ENCODE data around the gene DUSP1. TPM values are rescaled to one million over a fixed set of nuclear protein-coding genes. Genes with fewer than 3 reads are reported as not detected.

The DUSP1 gene
- total RNA-seq, 1 donor from 2014 or later = 91.7 TPM

DNA sequence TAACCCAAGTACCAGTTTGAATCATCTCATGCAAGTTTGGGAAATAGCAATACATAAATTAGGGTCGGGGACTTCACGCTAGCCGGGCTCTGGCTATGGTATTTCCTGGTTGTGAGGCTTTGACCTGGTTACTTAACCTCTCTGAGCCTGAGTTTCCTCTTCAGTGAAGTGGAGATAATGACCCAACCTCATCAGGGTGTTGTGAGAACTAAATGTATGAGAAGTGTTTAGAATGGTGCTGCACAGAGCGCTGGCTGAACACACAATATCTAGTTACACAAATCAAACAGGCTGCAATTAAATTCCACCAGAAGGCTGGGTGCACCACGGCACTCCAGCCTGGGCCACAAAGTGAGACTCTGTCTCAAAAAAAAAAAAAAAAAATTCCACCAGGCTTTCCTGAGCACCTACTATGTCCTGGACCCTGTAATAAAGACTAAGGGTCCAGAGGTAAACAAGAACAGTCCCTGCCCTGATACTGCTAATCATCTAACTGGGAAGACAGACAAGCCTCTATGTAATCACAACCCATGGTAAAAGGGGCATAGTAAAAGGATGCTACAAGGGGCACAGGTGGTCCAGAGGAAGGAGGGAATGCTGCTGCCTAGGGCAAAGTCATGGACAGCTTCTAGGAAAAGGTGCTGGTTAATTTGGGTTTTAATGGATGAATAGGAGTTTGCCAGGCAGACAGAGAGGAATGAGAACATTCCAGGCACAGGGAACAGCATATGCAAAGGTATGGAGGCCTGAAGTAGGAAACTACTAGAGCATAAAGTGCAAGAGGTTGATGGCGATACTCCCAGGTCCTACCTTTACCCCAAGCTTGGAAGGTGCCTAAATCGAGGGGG is 27.7 kb downstream of the DUSP1 start:
- TF ChIP-seq, protein P1, sequence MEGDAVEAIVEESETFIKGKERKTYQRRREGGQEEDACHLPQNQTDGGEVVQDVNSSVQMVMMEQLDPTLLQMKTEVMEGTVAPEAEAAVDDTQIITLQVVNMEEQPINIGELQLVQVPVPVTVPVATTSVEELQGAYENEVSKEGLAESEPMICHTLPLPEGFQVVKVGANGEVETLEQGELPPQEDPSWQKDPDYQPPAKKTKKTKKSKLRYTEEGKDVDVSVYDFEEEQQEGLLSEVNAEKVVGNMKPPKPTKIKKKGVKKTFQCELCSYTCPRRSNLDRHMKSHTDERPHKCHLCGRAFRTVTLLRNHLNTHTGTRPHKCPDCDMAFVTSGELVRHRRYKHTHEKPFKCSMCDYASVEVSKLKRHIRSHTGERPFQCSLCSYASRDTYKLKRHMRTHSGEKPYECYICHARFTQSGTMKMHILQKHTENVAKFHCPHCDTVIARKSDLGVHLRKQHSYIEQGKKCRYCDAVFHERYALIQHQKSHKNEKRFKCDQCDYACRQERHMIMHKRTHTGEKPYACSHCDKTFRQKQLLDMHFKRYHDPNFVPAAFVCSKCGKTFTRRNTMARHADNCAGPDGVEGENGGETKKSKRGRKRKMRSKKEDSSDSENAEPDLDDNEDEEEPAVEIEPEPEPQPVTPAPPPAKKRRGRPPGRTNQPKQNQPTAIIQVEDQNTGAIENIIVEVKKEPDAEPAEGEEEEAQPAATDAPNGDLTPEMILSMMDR (IDR thresholded peaks at IDR 0.05; ENCODE audit: partially characterized antibody, unreplicated experiment) = no peak

DNA sequence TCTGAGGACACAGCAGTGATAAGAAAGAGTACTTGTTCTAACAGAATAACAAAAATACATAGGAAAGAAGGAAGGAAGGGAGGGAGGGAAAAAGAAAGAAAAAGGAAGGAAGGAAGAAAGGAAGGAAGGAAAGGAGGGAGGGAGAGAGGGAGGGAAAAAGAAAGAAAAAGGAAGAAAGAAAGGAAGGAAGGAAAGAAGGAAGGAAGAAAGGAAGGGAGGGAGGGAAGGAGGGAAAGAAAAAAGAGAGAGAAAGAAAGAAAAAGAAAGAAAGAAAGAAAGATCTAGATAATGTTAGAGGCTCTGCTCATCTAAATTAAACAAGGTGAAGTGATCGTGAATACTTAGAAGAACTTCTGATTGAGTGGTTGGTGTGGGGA is 29.8 kb downstream of the DUSP1 start:
- TF ChIP-seq, protein P1 (IDR thresholded peaks at IDR 0.05; ENCODE audit: partially characterized antibody, unreplicated experiment) = no peak
- peaks cover 4% of the 10 kb centered on the region for H3K27me3 Mint-ChIP-seq (ENCODE audit: unreplicated experiment)

More for the DNA sequence above, 27.7 kb downstream of the DUSP1 start:
- Mint-ChIP-seq H3K36me3 (ENCODE audit: unreplicated experiment) (peaks cover 5% of the 10 kb centered on the region), H3K4me1 (ENCODE audit: low read depth, unreplicated experiment) (no peaks in the 10 kb centered on the region), H3K4me3 (ENCODE audit: unreplicated experiment) (no peak overlapping the region), H3K27ac (ENCODE audit: unreplicated experiment) (no peak overlapping the region), H3K9me3 (ENCODE audit: unreplicated experiment) (no peaks in the 10 kb centered on the region), H3K27me3 (ENCODE audit: unreplicated experiment) (peaks cover 4% of the 10 kb centered on the region)
- no peak for DNase-seq

DNA sequence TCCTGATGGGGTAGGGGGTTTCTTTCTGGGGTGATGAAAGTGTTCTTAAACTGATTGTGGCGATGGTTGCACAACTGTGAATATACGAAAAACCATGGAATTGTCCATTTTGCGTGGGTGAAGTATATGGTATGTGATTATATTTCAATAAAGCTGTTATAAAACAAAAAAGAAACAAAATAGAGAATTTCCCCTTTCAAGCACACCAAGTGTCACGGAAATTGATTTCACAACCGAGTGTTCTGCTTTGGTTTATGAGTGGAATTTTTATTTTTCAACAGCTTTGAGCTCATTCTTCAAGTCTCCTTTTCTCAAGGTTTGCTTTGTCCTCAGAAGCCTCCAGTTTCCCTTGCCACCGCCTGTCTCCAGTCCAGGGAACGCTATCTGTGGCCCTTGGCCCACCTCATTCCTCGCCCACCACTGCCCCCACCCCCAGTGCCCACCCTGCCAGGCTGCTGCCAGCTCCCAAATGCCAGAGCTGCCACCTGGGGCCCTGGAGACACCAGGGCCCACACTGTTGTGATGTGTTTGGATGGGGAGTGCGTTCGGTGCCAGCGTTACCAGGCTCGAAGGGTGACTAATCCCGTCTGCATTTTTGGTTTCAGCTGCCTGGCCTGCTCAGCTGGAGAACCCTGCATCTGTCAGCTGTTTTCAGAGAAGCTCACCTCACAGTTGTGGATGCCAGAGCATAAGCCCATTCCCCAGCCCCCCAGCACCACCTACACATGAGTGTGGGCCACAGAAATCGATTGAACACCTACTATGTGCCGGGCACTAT is 30.4 kb downstream of the DUSP1 start:
- Mint-ChIP-seq H3K4me3 (ENCODE audit: unreplicated experiment) (no peak overlapping the region), H3K36me3 (ENCODE audit: unreplicated experiment) (no peaks in the 10 kb centered on the region), H3K9me3 (ENCODE audit: unreplicated experiment) (no peaks in the 10 kb centered on the region), H3K27ac (ENCODE audit: unreplicated experiment) (no peak overlapping the region), H3K4me1 (ENCODE audit: low read depth, unreplicated experiment) (no peaks in the 10 kb centered on the region), H3K27me3 (ENCODE audit: unreplicated experiment) (peaks cover 4% of the 10 kb centered on the region)
- TF ChIP-seq, protein P1 (IDR thresholded peaks at IDR 0.05; ENCODE audit: partially characterized antibody, unreplicated experiment) = no peak
- DNase-seq = no peak

More for the DNA sequence above, 29.8 kb downstream of the DUSP1 start:
- H3K27ac Mint-ChIP-seq (ENCODE audit: unreplicated experiment) = no peak overlapping the region
- no peaks in the 10 kb centered on the region for H3K36me3 Mint-ChIP-seq (ENCODE audit: unreplicated experiment)
- DNase-seq = no peak
- no peak overlapping the region for H3K4me3 Mint-ChIP-seq (ENCODE audit: unreplicated experiment)
- H3K9me3 Mint-ChIP-seq (ENCODE audit: unreplicated experiment) = no peaks in the 10 kb centered on the region
- H3K4me1 Mint-ChIP-seq (ENCODE audit: low read depth, unreplicated experiment) = no peaks in the 10 kb centered on the region

DNA sequence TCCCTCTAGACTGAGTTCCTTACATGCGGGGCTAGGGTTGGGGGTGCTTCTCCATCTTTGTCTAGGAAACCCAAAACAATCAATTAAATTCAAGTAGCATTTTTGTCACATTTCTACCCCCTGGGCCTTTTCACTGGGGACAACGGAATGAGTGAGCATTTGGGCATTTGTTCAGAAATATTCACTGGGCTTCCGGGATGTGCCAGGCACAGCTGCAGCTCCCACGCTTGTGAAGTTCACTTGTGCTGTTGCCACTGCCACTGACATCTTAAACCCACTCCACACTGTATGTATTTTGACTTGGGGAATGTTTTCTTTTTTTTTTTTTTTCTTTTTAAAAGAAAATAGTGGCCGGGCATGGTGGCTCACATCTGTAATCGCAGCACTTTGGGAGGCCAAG is 31.6 kb downstream of the DUSP1 start:
- Mint-ChIP-seq H3K36me3 (ENCODE audit: unreplicated experiment) (no peaks in the 10 kb centered on the region), H3K27me3 (ENCODE audit: unreplicated experiment) (peaks cover 4% of the 10 kb centered on the region), H3K27ac (ENCODE audit: unreplicated experiment) (no peak overlapping the region), H3K4me3 (ENCODE audit: unreplicated experiment) (no peak overlapping the region), H3K4me1 (ENCODE audit: low read depth, unreplicated experiment) (no peaks in the 10 kb centered on the region), H3K9me3 (ENCODE audit: unreplicated experiment) (no peaks in the 10 kb centered on the region)
- TF ChIP-seq, protein P1 (IDR thresholded peaks at IDR 0.05; ENCODE audit: partially characterized antibody, unreplicated experiment) = no peak
- no peak for DNase-seq
